ENCODE results near the gene MRLN.
"Not testable (repeated sequence)": the region's sequence is repeated elsewhere in the genome, so short reads cannot be mapped to it uniquely, and the experiment has no call there.

The MRLN gene

DNA sequence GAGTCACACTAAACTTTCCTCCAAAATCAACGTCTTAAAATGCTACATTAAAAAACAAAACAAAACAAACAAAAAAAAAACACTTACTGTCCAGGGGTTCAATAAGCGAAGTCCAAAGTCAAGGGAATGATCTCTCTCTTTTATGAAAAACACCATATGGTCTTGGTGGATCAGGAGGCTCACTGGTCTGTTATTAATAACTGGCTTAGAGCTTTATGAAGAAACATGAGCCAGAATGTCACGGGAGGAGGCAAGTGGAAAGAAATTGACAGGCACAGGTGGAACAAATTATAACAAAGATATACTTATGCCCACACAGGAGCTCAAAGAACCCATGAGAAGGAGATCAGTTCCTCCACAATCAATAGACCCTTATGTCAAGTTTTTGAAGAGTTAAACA lies at the start of gene MRLN:
Gene MRLN (minus strand): TSS at position 189 of the 400 bp plus-strand sequence.
- no peak for DNase-seq (ENCODE audit: low read depth)

DNA sequence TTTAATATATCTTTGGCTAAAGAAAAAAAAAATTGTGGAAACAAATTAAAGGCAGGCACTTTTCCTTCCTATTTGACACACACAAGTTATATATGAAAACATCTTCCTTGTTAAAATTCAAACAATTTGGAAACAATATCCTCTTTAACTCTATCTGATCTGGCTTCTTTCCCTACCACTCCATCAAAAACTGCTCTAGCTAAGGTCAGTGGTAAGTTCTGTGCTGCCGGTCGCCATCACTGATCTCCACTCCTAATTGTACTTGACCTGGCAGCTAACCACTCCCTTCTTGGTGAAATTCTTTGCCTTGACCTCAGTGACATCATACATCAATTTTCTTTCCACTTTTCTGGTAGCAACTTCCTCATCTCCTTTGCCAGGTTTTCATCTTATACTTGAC lies 47.9 kb upstream of the MRLN start:
- DNase-seq (ENCODE audit: low read depth) = no peak

DNA sequence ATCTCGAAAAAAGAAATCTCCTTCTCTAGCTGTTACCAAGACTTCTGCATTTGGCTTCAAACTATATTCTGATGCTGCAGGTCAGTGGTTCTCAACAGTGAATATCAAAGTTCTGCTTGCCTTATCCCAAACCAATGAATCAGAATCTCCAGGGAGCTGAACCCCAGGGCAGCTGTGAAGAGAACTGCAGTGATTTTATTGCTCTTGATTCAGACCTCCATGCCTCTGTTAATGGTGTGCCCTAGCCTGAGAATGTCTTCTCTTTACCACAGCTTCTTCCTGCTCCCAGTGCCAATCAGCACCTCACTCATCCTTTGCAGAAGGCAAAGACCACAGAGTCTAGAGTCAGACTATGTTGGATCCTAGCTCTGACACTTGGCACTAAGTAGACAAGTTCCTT lies 46.2 kb upstream of the MRLN start:
- no peak for DNase-seq (ENCODE audit: low read depth)

DNA sequence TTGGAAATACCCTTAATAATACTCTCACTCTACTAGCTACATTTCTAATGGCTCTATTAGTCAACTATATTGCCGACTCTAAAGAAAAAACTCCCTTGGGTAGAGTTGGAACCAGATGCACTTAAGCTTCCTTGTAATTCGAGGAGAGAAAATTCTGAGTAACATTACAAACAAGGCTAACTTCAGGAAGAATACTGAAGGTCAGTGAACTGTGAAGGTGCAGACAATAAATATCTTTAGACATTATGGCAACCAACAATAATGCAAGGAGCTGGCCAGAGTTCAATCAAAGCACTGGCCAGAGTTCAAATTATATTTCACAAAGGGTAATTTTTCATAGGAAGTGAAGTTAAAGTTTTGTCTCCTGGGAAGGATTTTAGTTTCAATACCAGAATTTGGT lies 40.7 kb upstream of the MRLN start:
- DNase-seq (ENCODE audit: low read depth) = no peak

DNA sequence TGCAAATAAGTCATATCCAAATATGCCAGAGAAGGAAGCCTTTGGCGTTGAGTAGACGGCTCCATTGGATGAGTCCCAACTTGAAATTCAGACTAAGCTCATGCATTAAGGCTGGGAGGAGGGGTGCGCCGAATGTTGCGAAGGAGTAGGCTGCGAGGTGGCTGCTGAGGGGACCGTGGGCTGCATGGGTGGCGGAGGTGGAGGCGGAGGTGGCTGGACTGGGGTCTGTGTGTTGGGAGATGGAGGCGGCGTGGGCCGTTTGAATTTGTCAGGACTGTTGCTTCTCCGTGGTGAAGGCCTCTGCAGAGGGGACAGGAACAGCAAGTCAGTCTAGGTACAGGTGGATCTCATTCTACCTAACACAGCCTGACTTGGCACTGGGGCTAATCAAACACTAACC lies 39.6 kb upstream of the MRLN start:
- DNase-seq (ENCODE audit: low read depth) = no peak

DNA sequence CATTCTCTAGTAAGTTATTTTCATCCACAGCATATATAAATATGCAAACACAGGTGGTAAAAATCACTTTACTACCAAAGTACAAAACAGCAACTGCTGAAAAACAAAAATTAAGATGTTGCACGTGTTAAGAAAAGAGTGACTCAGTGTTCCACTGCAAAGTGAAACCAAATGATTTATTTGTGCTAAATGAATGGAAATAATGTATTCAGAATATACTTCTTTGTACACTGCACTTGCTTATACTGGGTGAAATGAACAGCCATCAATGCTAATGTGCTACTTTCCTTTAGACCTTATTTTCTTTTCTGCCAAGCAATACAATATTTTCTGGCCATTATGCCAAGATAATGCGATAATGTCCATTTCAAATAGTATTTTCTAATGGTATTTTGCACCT lies 38.3 kb upstream of the MRLN start:
- no peak for DNase-seq (ENCODE audit: low read depth)

DNA sequence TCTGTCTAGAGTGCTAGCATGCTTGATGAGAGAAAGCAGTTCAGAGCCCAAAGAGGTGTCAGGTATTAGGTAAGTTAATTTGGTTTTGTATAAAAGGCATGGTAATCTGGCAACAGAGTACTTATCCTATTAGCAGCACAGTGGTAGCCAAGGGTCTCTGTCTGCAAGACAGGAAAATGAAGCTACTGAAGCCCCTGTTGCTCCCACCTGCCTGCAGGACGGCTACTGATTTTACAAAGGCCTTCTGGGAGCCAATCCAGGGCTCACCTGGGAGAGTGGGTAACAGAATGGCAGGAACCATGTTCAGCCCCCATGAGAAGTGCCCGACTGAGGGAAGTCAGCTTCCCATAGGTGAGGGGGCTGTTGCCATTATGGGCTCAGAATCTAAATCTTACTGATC lies 36.8 kb upstream of the MRLN start:
- not testable (repeated sequence) for DNase-seq (ENCODE audit: low read depth)

DNA sequence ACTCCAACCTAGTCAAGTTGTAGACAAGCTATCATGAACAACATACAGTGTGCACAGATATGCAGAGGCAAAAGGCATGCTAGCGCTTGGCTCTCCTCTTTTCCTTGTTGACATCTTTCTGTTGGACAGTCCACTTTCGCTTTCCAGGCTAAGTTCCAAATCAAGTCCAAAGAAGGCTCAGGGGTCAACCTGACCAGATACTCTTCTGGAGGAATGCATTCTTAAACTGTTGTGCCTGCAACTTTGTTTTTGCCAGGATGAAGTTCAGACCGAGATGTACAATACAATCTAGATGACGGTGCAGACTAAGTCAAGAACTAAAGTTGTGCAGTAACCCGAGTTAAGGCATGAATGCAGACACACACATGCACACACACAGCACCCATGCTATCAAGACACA lies 35.7 kb upstream of the MRLN start:
- DNase-seq (ENCODE audit: low read depth) = not testable (repeated sequence)

DNA sequence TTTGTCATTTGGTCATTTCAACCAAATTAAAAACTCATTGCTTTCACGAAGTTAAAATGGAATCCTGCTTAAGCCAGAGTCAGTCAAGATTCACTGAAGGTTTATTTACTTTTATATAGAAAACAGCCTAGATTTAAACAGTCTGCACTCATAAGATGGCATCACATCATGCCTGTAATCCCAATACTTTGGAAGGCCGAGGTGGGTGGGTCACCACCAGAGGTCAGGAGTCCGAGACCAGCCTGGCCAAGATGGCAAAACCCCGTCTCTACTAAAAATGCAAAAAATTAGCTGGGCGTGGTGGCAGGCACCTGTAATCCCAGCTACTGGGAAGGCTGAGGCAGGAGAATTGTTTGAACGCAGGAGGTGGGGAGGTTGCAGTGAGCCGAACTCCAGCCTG lies 33.8 kb upstream of the MRLN start:
- DNase-seq (ENCODE audit: low read depth) = not testable (repeated sequence)

DNA sequence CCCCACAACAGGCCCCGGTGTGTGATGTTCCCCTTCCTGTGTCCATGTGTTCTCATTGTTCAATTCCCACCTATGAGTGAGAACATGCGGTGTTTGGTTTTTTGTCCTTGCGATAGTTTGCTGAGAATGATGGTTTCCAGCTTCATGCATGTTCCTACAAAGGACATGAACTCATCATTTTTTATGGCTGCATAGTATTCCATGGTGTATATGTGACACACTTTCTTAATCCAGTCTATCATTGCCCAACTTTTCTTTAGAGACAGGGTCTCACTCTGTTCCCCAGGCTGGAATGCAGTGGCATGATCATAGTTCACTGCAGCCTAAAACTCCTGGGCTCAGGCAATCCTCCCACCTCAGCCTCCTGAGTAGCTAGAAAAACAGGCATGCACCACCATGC lies 32.2 kb upstream of the MRLN start:
- not testable (repeated sequence) for DNase-seq (ENCODE audit: low read depth)

DNA sequence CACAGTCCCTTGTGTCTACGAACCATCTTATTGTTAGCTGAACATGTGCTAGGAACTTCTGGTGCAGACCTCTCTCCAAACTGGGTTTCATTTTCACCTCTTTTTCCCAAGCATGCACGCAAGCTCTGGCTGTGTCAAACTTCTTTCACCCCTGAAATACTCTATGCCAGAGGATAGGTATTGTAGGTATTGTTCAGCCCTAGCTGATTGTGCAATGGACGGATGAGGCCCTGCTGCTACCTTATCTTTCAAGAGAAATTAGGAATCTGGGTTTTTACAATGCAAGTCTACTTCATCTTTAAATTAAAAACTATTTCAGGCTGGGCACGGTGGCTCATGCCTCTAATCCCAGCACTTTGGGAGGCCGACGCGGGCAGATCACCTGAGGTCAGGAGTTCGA lies 28.3 kb upstream of the MRLN start:
- DNase-seq (ENCODE audit: low read depth) = no peak

DNA sequence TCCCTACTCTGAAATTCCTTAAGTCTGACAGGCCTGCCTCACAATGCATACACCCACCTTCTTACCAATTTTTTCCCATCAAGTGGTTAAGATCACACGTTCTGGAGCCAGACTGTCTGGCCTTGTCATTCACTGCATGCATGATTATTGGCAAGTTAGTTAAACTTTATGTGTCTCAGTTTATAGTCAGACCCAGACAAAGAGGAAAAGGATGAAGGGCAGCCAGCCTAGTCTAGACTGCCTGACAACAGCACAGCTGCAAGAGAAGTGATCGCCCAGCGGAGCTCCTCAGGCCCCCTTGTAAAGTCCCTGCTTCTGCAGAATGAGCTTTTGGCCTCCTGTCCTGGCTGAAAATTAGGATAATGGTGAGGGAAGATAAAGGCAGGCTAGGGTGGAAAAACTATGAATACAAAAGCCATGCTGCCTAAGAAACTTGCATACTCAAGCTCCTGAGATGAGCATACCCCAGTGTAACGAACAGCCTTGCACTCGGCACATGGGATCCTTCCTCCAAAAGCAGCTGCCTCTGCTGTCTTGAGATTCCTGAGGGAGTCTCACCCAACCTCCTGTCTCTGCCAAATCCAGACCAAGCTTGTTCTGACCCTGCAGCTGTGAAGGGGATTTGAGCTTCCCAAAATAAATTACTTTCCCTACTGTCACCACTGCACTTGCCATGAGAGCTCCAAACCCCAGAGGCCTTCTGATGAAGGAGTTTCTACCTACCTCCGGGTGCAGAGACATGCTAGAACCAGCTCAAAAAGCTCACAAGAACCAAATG lies 26.7 kb upstream of the MRLN start:
- DNase-seq (ENCODE audit: low read depth) = no peak

DNA sequence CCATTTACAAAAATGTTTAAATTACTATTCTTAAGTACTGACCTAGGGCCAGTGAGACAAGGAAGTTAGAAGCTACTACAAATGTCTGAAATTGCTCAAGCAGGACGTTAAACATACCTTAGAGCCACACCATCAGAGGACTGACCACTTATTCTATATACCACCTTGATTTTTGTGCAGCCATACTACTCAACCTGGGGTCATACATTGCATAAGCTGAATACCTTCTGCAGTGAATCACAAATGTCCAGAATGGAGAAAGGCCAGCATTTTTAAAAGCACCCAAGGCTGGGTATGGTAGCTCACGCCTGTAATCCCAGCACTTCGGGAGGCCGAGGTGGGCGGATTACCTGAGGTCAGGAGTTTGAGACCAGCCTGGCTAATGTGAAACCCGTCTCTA lies 21.2 kb upstream of the MRLN start:
- no peak for DNase-seq (ENCODE audit: low read depth)

DNA sequence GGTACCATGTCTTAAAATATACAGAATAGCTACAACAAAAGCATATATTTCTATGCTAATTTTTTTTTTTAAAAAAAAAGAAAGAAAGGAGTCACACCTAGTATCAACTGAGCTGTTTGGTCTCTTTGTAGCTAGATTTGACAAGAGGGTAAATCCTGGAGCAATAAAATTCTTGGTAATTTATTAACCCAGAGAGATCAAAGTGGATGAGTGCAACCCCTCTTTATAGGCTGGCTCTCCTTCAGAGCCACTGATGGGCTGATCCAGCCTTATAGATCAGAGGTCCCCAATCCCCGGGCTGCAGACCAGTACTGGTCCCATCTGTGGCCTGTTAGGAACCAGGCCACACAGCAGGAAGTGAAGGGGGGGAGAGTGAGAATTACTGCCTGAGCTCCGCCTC lies 19.8 kb upstream of the MRLN start:
- DNase-seq (ENCODE audit: low read depth) = no peak

DNA sequence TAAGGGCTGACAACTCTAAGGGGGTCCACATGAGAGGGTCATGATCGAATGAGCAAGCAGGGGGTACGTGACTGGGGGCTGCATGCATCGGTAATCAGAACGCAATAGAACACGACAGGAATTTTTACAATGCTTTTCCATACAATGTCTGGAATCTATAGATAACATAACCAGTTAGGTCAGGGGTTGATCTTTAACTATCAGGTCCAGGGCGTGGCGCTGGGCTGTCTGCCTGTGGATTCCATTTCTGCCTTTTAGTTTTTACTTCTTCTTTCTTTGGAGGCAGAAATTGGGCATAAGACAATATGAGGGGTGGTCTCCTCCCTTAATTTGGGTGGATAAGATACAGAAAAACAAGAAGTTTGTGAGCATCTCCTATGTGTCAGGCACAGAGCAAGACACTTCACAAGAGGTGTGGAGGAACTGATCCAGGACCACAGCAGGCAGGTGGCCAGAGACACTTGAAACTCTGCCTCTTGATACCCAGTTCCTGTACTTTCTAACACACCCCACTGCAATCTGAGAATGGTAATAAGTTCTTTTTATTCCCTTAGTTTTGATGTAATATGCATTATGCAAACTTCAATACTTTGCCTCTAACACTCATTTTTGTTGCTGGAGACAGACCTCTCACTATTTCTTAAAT lies 18.0 kb upstream of the MRLN start:
- DNase-seq (ENCODE audit: low read depth) = no peak

DNA sequence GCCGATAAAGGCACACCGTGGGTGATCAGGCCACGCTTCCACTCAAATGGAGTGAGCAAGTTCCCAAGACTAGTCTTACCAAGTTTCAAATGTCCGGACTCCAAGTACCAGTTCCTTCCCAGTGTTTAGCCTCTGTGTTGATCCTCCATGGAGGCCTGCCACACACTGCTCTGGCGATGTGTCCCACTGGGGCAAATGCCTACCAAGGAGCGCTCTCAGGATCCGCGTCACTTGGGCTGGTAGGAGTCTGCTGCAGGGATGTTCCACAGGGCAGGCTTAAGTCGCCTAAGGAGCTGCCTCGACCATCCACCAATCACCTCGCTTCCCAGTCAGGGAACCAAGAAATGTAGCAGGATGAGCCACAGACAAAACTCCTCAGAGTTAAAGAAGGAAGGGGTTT lies 17.4 kb upstream of the MRLN start:
- DNase-seq (ENCODE audit: low read depth) = no peak

DNA sequence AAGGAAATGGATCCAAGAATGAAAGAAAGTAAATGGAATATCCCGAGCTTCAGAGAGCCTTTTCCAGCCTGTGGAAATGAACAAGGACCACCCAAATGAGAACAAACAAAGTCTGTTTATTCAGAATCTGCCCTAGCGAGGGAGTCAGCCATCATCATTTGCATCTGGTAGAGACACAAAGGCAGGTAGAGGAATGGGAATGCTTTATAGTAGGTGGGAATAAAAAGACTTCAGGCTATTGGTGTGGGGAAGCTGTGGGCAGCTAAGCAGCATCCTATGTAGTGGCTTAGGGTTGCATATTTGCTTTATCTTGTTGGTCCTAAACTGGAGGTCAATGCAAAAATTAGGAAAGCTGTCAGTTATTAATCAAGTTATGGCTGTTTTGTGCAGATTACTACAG lies 9.2 kb upstream of the MRLN start:
- DNase-seq (ENCODE audit: low read depth) = no peak

DNA sequence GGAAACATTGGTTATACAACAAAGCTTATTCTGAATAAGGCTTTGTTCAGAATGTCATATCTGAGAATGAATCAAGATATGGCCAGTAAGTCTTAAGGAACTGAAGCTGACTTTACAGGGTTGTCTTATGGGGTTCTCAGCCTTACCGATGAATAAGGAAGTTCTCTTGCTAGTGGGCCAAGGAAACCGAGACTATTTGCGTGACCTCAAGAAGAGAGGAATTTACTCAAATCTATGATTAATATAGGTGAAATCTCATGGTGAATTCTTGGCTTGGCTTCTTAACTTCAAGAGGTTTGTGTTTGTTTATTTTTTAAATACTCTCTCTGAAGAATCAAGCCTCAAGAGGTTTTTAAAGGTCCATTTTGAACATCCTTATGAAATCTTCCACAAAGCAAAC lies 4.7 kb upstream of the MRLN start:
- DNase-seq (ENCODE audit: low read depth) = no peak

DNA sequence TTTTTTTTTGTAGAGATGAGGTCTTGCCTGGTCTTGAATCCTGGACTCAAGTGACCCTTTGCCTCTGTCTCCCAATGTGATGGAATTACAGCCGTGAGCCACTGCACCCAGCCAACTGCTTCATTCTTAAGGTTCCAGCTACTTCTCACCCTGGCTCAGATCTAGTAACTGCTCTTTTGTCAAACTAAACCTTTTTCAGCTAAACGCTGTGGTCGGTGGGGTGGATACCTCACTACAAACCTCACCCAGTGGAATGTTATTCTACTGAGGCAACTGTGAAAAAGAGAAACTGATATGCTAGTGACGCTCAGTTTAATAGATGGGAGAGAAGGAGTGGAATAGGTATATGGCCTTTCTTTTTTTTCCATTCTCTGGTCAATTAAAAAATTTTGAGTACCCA lies 1.7 kb upstream of the MRLN start:
- DNase-seq (ENCODE audit: low read depth) = no peak

DNA sequence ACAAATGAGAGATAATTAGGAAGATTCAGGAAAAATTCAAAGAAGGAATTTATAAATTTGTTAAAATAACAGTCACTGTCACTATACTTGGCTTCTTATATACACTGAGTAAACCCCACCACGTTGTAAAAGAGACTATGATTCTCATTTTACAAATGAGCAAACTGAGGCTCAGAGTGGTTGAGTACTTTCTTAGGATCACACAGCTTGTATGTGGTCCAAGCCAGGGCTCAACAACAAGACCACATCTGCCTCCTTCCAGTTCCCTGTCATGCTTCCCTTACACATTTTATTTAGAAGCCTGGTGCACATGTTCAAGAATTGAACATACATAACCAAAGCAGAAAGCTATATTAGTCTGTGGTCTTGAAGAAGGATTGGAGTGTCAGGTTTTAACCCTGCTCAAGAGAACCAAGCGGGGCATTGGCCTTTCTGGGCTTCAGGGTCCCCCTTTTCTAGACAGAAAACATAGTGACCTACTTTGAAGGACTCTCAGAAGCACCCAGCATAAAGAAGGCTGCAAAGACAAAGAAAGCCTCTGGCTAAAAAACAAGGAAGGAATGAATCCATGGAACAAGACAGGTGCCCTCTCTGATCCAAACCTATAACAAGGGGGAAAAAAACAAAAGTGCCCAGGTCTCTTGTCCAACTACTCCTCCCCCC lies 846 bp downstream of the MRLN start:
- no peak for DNase-seq (ENCODE audit: low read depth)

DNA sequence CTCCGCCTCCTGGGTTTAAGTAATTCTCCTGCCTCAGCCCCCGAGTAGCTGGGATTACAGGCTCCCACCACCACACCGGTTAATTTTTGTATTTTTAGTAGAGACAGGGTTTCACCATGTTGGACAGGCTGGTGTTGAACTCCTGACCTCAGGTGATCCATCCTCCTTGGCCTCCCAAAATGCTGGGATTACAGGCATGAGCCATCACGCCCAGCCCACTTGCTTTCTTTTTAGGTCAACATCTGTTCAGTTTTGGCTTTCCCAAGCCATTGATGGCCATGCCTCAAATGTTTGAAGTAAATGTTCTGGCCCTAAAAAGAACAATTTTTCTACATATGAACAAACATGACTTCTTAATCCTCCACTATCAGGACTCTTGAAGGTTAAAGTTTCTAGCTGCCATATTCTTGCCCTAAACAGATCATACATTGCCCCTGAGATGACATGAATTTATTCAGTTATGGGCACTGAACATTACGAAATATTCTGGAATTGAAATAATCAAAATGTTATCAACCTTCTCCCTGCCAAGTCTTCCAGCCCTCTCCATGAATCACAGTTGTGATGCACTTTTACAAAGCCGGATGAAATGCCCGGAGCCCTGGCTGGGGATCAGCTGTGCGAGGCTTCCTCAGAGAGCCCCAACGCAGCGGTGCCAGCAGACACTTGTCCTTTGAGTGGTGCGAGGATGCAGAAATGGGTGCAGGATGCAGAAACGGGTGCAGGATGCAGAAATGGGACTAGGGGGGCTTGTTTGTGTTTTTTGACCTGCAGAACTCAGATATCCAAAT lies 2.9 kb downstream of the MRLN start:
- no peak for DNase-seq (ENCODE audit: low read depth)

DNA sequence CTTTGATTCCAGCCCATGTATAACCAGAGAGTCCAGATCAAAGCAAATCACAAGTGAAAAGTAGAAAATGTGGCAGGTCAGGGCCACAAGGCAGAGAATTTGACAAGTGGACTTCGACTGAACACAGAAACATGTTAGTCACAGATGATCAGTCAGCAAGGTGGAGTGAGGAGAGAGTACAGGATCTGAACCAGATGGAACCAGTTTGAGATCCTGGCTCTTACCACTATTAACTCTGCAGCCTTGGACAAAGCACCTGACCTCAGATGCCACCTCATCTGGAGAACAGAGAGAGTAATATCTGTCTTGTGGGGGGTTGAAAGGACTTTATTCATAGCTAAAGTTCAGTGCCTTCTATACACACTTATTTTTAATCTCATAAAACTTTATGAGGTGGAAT lies 4.4 kb downstream of the MRLN start:
- no peak for DNase-seq (ENCODE audit: low read depth)

All from T-helper 22 cell (primary cell).